ENCODE measurements around the gene DDX1. TPM values are rescaled to one million over a fixed set of nuclear protein-coding genes. Genes with fewer than 3 reads are reported as not detected.
"Not testable (repeated sequence)": the region's sequence is repeated elsewhere in the genome, so short reads cannot be mapped to it uniquely, and the experiment has no call there.

The DDX1 gene
- total RNA-seq, 1 donor from 2014 or later, result 112 TPM

GRCh38 chr2:15613736-15614429, 22.2 kb downstream of the DDX1 start:
- intact Hi-C loops (cut with DNase I), result no loop called here
- no peak for DNase-seq (ENCODE audit: low spot score)

- intact Hi-C loops (cut with DNase I), result no loop called here
- DNase-seq (ENCODE audit: low spot score), result no peak
Measured at GRCh38 chr2:15614545-15615300, 23.1 kb downstream of the DDX1 start.

GRCh38 chr2:15615301-15615920, 23.7 kb downstream of the DDX1 start:
- intact Hi-C loops (cut with DNase I), result no loop called here
- DNase-seq (ENCODE audit: low spot score), result no peak

- intact Hi-C loops (cut with DNase I), result no loop called here
- no peak for DNase-seq (ENCODE audit: low spot score)
Measured at GRCh38 chr2:15616429-15616828, 24.8 kb downstream of the DDX1 start.

- DNase-seq (ENCODE audit: low spot score), result no peak
- intact Hi-C loops (cut with DNase I), result no loop called here
Measured at GRCh38 chr2:15616850-15617777, 25.4 kb downstream of the DDX1 start.

- intact Hi-C loops (cut with DNase I), result no loop called here
- DNase-seq (ENCODE audit: low spot score), result no peak
Measured at GRCh38 chr2:15617778-15618448, 26.2 kb downstream of the DDX1 start.

GRCh38 chr2:15618449-15618855, 26.8 kb downstream of the DDX1 start:
- no peak for DNase-seq (ENCODE audit: low spot score)
- intact Hi-C loops (cut with DNase I), result no loop called here

GRCh38 chr2:15619076-15619475, 27.4 kb downstream of the DDX1 start:
- intact Hi-C loops (cut with DNase I), result no loop called here
- DNase-seq (ENCODE audit: low spot score), result no peak

GRCh38 chr2:15619510-15619909, 27.8 kb downstream of the DDX1 start:
- DNase-seq (ENCODE audit: low spot score), result no peak
- intact Hi-C loops (cut with DNase I), result no loop called here

- intact Hi-C loops (cut with DNase I), result no loop called here
- DNase-seq (ENCODE audit: low spot score), result no peak
Measured at GRCh38 chr2:15619938-15620337, 28.3 kb downstream of the DDX1 start.

- DNase-seq (ENCODE audit: low spot score), result no peak
- intact Hi-C loops (cut with DNase I), result no loop called here
Measured at GRCh38 chr2:15620340-15620739, 28.7 kb downstream of the DDX1 start.

- DNase-seq (ENCODE audit: low spot score), result no peak
- intact Hi-C loops (cut with DNase I), result no loop called here
Measured at GRCh38 chr2:15620857-15621471, 29.3 kb downstream of the DDX1 start.

- intact Hi-C loops (cut with DNase I); DNase-seq (ENCODE audit: low spot score): not testable (repeated sequence)
Measured at GRCh38 chr2:15621472-15621870, 29.8 kb downstream of the DDX1 start.

GRCh38 chr2:15622214-15622613, 30.5 kb downstream of the DDX1 start:
- intact Hi-C loops (cut with DNase I), result no loop called here
- DNase-seq (ENCODE audit: low spot score), result no peak

GRCh38 chr2:15622614-15623480, 31.2 kb downstream of the DDX1 start:
- intact Hi-C loops (cut with DNase I), result no loop called here
- DNase-seq (ENCODE audit: low spot score), result no peak

- intact Hi-C loops (cut with DNase I), result no loop called here
- DNase-seq (ENCODE audit: low spot score), result no peak
Measured at GRCh38 chr2:15623481-15623796, 31.8 kb downstream of the DDX1 start.

GRCh38 chr2:15623898-15624541, 32.4 kb downstream of the DDX1 start:
- DNase-seq (ENCODE audit: low spot score), result no peak
- intact Hi-C loops (cut with DNase I), result no loop called here

GRCh38 chr2:15624903-15625302, 33.2 kb downstream of the DDX1 start:
- DNase-seq (ENCODE audit: low spot score), result no peak
- intact Hi-C loops (cut with DNase I), result no loop called here

All from cardiac septum (tissue), 1 donor.